DND-41 (cell line): ENCODE data around the gene ZCWPW1.

Source experiments
- CTCF ChIP-seq: IDR thresholded peaks from 2 replicates; pipeline ENCODE4 v1.5.1; 2012; ENCODE audit warnings: borderline replicate concordance, low read length, moderate library complexity, mild to moderate bottlenecking; ENCODE audit not compliant: poor library complexity, severe bottlenecking; ENCODE audit errors: extremely low read depth
- EZH2 ChIP-seq: IDR thresholded peaks from 3 replicates; pipeline ENCODE4 v1.6.1; 2012; ENCODE audit warnings: borderline replicate concordance, low read depth, mild to moderate bottlenecking, moderate library complexity, low read length, inconsistent platforms; ENCODE audit not compliant: severe bottlenecking

- TF ChIP-seq CTCF (no peak), EZH2 (no peak)
Measured at GRCh38 chr7:100433276-100433591, 4.7 kb upstream of the ZCWPW1 start.
